Stomach (tissue), 4 donors: ENCODE measurements around the gene SPRR1B.

Source experiments
- CTCF ChIP-seq, 7 experiments: fragments of 450-650 bp in 4 of 7; fragments of 200-600 bp in 3 of 7; sonication (generic) in 3 of 7; IDR thresholded peaks; one replicate each; pipeline ENCODE4 v1.5.1; 2016 to 2019; ENCODE audit warnings: antibody characterized with exemption in 7 of 7, control low read depth in 2 of 7, mild to moderate bottlenecking in 1 of 7
- EP300 ChIP-seq: sonication (generic); formaldehyde crosslinking; IDR thresholded peaks from one replicate; pipeline ENCODE4 v1.6.1; 2017; ENCODE audit warnings: antibody characterized with exemption
- POLR2A ChIP-seq, 4 donors: fragments of 450-650 bp; IDR thresholded peaks; one replicate each; pipeline ENCODE4 v1.6.1; 2016; ENCODE audit warnings: antibody characterized with exemption in 4 of 4, control low read depth in 2 of 4, mild to moderate bottlenecking in 1 of 4, moderate library complexity in 1 of 4
- POLR2AphosphoS5 ChIP-seq, 3 donors: sonication (generic); formaldehyde crosslinking; IDR thresholded peaks; one replicate each; pipeline ENCODE4 v1.6.1; 2016; ENCODE audit warnings: antibody characterized with exemption in 3 of 3

- TF ChIP-seq POLR2A (IDR thresholded peaks at IDR 0.05) (no peak), POLR2AphosphoS5 (IDR thresholded peaks at IDR 0.05) (no peak), CTCF (IDR thresholded peaks at IDR 0.05) (no peak), EP300 (no peak)
Measured at GRCh38 chr1:153032677-153033308, 1.8 kb downstream of the SPRR1B start.
